ENCODE measurements around the gene MYRIP. TPM values are rescaled to one million over a fixed set of nuclear protein-coding genes. Genes with fewer than 3 reads are reported as not detected.

Gene MYRIP
- total RNA-seq, 1 donor = not detected

DNA sequence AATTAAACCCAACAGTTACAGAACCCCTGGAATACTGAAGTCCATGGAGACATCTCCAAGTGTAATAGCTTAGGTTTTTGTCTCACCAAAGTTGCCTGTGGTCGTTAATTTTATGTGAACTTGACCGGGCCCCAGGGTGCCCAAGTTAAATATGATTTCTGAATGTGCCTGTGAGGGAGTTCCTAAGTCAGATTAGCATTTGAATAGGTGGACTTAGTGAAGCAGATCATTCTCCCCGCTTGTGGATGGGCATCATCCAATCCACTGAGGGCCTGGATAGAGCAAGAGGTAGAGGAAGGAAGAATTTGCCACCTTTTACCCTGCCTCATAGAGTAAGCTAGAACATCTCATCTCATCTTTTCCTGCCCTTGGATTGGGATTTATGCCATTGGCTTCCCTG, 203.0 kb downstream of the MYRIP start:
- DNase-seq (ENCODE audit: low read depth) = no peak
- no peak overlapping the region for H3K4me3 ChIP-seq (ENCODE audit: low read depth, low read length)
- TF ChIP-seq, protein P1, sequence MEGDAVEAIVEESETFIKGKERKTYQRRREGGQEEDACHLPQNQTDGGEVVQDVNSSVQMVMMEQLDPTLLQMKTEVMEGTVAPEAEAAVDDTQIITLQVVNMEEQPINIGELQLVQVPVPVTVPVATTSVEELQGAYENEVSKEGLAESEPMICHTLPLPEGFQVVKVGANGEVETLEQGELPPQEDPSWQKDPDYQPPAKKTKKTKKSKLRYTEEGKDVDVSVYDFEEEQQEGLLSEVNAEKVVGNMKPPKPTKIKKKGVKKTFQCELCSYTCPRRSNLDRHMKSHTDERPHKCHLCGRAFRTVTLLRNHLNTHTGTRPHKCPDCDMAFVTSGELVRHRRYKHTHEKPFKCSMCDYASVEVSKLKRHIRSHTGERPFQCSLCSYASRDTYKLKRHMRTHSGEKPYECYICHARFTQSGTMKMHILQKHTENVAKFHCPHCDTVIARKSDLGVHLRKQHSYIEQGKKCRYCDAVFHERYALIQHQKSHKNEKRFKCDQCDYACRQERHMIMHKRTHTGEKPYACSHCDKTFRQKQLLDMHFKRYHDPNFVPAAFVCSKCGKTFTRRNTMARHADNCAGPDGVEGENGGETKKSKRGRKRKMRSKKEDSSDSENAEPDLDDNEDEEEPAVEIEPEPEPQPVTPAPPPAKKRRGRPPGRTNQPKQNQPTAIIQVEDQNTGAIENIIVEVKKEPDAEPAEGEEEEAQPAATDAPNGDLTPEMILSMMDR (IDR thresholded peaks at IDR 0.05; ENCODE audit: insufficient read depth, low read depth, low read length) = no peak

DNA sequence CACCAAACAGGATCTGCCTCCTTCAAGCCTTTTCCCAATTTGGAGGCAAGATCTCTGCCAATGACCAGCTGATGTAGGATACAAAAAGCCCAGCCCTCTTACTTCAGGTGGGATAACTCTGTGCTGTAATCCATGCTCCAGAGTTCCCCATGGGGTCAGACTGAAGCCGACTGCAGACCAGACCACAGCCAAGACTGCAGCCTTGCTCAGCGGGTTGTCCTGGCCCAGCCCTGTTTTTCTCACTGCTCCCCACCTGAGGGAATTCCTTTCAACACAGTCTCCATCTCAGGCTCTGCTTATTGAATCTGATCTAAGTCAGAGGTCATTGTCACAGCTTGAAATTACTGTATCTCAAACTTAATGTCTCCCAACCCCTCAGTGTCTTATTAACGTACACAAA, 207.0 kb downstream of the MYRIP start:
- no peak overlapping the region for H3K4me3 ChIP-seq (ENCODE audit: low read depth, low read length)
- TF ChIP-seq, protein P1 (IDR thresholded peaks at IDR 0.05; ENCODE audit: insufficient read depth, low read depth, low read length) = no peak
- DNase-seq (ENCODE audit: low read depth) = no peak

DNA sequence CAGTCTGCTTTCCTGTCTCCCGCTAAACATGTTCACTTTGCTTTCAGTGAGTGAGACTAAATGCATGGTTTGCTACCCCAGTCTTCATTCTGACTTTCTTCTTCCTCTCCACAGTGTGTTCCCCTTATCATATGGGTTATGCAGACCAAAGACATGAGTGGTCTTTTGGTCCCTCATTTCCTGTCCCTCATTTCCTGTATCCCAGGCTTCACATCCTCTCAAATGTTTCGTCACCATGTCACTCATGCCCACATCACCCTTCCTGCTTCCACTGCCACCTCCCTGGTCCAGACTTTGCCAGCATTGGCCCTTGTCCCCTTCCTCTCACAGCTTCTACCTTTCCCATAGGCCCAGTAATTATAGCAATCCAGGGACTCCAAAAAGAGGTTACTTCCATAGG, 209.0 kb downstream of the MYRIP start:
- DNase-seq (ENCODE audit: low read depth) = no peak
- H3K4me3 ChIP-seq (ENCODE audit: low read depth, low read length) = no peak overlapping the region
- TF ChIP-seq, protein P1 (IDR thresholded peaks at IDR 0.05; ENCODE audit: insufficient read depth, low read depth, low read length) = no peak

DNA sequence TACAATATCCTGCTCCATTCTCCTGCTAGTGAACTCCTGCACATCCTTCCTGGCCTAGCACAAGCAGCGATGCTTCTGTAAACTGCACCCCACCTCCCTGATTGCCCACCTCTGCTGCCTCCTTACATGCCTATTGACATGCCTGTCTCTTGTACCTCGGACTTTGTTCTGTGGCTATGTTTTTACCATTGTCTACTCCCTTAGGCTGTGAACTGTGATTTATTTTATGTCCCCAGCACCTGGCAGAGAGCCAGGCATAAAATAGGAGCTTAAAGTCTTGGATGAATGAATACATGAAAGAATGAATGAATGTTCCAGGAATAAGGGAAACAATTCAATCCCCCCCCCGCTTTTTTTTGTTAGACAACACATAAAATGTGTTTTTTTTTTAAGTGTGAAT, 210.0 kb downstream of the MYRIP start:
- TF ChIP-seq, protein P1 (IDR thresholded peaks at IDR 0.05; ENCODE audit: insufficient read depth, low read depth, low read length) = no peak
- DNase-seq (ENCODE audit: low read depth) = no peak
- no peak overlapping the region for H3K4me3 ChIP-seq (ENCODE audit: low read depth, low read length)

DNA sequence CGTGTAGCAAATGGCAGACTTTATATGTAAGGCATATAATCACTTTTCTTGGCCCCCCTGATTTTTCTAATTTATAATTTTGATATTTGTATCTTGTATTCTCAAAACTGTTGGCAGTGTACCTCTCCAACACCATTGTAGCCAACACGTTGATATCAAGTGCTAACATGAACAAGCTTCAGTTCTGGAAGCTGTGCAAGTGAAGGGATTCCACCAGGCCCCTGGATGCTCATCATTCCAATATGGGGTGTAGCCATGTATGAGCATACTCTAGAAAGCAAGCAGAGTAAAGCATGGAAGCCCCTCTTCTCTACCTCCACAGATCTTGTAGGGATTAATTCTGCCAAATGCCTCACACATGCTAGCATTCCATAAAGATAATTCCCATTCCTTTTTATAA, 211.3 kb downstream of the MYRIP start:
- no peak for DNase-seq (ENCODE audit: low read depth)
- no peak overlapping the region for H3K4me3 ChIP-seq (ENCODE audit: low read depth, low read length)
- TF ChIP-seq, protein P1 (IDR thresholded peaks at IDR 0.05; ENCODE audit: insufficient read depth, low read depth, low read length) = no peak

DNA sequence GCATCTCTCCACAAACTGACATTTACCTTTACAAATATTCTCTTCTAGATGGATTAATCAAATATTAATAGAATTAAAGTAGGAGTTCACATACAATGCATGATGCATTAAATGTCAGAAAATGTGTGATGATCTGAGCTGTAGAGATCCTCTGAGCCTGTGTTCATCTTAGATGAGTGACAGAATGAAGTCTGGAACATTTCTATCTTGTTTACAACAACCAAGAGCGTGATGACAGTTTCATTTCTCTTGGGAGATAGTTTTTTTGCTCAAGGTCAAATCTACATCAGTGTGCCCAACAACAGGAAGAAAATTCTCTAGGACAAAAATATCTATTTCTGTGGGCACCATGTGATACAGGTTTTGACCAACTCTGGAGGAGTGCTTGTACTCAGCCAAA, 211.9 kb downstream of the MYRIP start:
- H3K4me3 ChIP-seq (ENCODE audit: low read depth, low read length) = no peak overlapping the region
- no peak for DNase-seq (ENCODE audit: low read depth)
- TF ChIP-seq, protein P1 (IDR thresholded peaks at IDR 0.05; ENCODE audit: insufficient read depth, low read depth, low read length) = no peak

DNA sequence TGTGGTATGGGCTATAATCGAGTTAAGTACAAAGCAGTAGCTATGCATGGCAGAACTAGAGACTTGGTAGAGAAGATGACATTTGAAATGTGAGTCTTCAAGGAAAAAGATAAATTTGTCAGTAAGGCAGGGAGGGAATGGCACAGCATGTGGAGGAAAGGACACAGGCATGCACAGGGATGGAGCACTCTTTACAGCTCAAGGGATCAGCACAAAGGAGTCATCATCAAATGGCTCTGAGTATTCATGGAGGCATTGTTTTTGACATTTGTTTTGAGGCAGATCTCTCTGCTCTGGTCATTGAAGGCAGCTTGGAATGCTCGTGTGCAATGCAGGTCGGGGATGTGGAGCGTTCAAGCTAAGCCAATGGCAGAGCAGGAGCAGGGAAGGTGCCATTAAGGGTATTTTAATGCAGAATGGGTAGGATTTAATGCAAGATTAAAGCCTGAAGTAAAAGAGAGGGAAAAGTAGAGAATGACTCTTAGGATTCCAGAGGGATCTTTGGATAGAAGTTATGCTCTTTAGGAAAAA, 213.0 kb downstream of the MYRIP start:
- H3K4me3 ChIP-seq (ENCODE audit: low read depth, low read length) = no peak overlapping the region
- no peak for DNase-seq (ENCODE audit: low read depth)
- TF ChIP-seq, protein P1 (IDR thresholded peaks at IDR 0.05; ENCODE audit: insufficient read depth, low read depth, low read length) = no peak

All from fibroblast of villous mesenchyme (primary cell).